ENCODE data around the gene TASP1. TPM values are rescaled to one million over a fixed set of nuclear protein-coding genes. Genes with fewer than 3 reads are reported as not detected.

The TASP1 gene
- total and polyA plus RNA-seq, 5 donors from 2014 or later, result 9.5 to 19.0 (median 12.6) TPM

Other genes with a start within 250 kb of the TASP1 start
- gene ESF1, start 146.0 kb upstream of the TASP1 start, total RNA-seq, result 8.5 TPM
- gene ESF1, start 146.0 kb upstream of the TASP1 start, polyA plus RNA-seq, result 1 to 10 TPM; 4.1 to 5.0 (median 4.6) TPM
- gene NDUFAF5, start 146.1 kb upstream of the TASP1 start, total RNA-seq, result 51.4 TPM
- gene NDUFAF5, start 146.1 kb upstream of the TASP1 start, polyA plus RNA-seq, result 10 to 100 TPM in 3 of 4 donors, 1 to 10 TPM in 1; 7.3 to 17.8 (median 11.2) TPM

Data from CD4-positive, CD25-positive, alpha-beta regulatory T cell (primary cell).